HepG2 (cell line): ENCODE measurements around the gene LRRC39.

Experiments
- BCLAF1 ChIP-seq: fragments of 450-650 bp; IDR thresholded peaks from 2 replicates; pipeline ENCODE4 v1.6.1; 2017; ENCODE audit warnings: mild to moderate bottlenecking
- CTCF ChIP-seq: sonication (generic); formaldehyde crosslinking; IDR thresholded peaks from 2 replicates; pipeline ENCODE4 v1.5.0; 2020; ENCODE audit warnings: mild to moderate bottlenecking, missing genetic modification reagents, moderate library complexity
- MAZ ChIP-seq, 2 experiments: sonication (generic) in 1 of 2; formaldehyde crosslinking in 1 of 2; IDR thresholded peaks; 2 replicates each; pipeline versions ENCODE4 v1.5.0 to v1.6.1; 2012 to 2020; ENCODE audit warnings: low read depth in 2 of 2, mild to moderate bottlenecking in 2 of 2, borderline replicate concordance in 1 of 2, improper control_type of control experiment in 1 of 2, low read length in 1 of 2, missing genetic modification reagents in 1 of 2, moderate library complexity in 1 of 2
- ZNF24 ChIP-seq: fragments of 450-650 bp; IDR thresholded peaks from 2 replicates; pipeline ENCODE4 v1.6.1; 2017; ENCODE audit warnings: antibody characterized with exemption, mild to moderate bottlenecking

- no peak for TF ChIP-seq CTCF (CRISPR knock-in tag)
- TF ChIP-seq BCLAF1 = no peak
- TF ChIP-seq ZNF24 = no peak
- no peak for TF ChIP-seq MAZ (IDR thresholded peaks at IDR 0.05; ENCODE audit: borderline replicate concordance, low read depth, low read length)
- no peak for TF ChIP-seq MAZ (CRISPR knock-in tag; IDR thresholded peaks at IDR 0.05; ENCODE audit: low read depth)
Measured at GRCh38 chr1:100127226-100127625, 50.8 kb downstream of the LRRC39 start.
